Measurements from ENCODE around the gene CNTNAP5. TPM values are rescaled to one million over a fixed set of nuclear protein-coding genes. Genes with fewer than 3 reads are reported as not detected.

CNTNAP5 gene
- total RNA-seq, 4 donors from 2014 or later = 0.17 TPM; not detected in 3

DNA sequence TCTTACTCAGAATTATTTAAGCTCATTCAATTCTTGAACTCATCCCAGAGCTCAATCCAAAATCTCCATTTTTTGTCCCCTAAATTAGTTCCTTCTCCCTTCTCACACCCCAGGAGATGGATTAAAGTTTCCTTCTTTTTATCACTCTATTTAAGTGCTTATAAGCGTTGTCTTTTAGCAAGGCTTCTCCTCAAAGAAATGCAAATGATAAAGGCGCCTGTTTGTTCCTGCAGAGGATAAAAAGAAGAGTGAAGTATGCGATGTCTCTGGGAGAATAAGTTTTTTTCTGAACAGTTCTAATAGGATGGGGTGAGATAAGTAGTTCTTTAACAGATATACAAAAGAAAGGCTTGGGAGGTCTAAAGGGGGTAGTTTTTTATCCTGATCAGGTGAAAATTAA lies 303.3 kb downstream of the CNTNAP5 start:
- Histone ChIP-seq H3K9me3 (no peaks in the 10 kb centered on the region), H3K36me3 (no peaks in the 10 kb centered on the region), H3K27me3 (no peaks in the 10 kb centered on the region), H3K4me1 (no peaks in the 10 kb centered on the region), H3K4me3 (no peak overlapping the region), H3K27ac (replicated peaks in 1 of 4) (no peak overlapping the region)
- WGBS = 82% methylated on average over 3 of the region's 3 CpGs
- no peak for TF ChIP-seq EP300 (IDR thresholded peaks at IDR 0.05)
- DNase-seq (ENCODE audit: extremely low spot score) = no peak
- intact Hi-C loops (cut with DNase I) = no loop called here

DNA sequence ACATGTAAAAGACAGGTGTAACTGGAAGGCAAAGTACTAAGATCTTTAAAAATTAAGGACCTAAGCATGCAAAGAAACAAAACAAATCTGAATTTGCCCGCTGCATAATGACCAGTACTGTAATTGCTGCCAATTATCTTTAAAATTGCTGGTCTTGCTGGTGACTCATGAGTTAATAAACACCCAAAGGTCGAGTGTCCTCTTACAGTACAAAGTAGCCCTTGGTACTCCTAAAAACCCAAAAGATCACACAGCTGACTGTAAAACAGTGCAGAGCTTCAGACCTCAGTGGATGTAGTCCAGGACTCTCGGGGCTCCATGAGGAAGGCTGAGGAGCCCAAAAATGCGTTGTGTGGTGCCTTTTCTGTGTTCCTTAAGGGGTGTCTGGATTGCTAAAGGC lies 308.7 kb downstream of the CNTNAP5 start:
- WGBS = 76% methylated on average over 4 of the region's 4 CpGs
- Histone ChIP-seq H3K36me3 (no peaks in the 10 kb centered on the region), H3K4me3 (no peak overlapping the region), H3K27me3 (no peaks in the 10 kb centered on the region), H3K27ac (replicated peaks in 1 of 4) (no peak overlapping the region), H3K9me3 (no peaks in the 10 kb centered on the region), H3K4me1 (no peaks in the 10 kb centered on the region)
- TF ChIP-seq EP300 (IDR thresholded peaks at IDR 0.05) (no peak), POLR2AphosphoS5 (IDR thresholded peaks at IDR 0.05) (no peak), POLR2A (IDR thresholded peaks at IDR 0.05; ENCODE audit: low read depth) (no peak)
- TF ChIP-seq, protein P1, sequence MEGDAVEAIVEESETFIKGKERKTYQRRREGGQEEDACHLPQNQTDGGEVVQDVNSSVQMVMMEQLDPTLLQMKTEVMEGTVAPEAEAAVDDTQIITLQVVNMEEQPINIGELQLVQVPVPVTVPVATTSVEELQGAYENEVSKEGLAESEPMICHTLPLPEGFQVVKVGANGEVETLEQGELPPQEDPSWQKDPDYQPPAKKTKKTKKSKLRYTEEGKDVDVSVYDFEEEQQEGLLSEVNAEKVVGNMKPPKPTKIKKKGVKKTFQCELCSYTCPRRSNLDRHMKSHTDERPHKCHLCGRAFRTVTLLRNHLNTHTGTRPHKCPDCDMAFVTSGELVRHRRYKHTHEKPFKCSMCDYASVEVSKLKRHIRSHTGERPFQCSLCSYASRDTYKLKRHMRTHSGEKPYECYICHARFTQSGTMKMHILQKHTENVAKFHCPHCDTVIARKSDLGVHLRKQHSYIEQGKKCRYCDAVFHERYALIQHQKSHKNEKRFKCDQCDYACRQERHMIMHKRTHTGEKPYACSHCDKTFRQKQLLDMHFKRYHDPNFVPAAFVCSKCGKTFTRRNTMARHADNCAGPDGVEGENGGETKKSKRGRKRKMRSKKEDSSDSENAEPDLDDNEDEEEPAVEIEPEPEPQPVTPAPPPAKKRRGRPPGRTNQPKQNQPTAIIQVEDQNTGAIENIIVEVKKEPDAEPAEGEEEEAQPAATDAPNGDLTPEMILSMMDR (IDR thresholded peaks at IDR 0.05) = no peak
- no peak for DNase-seq (ENCODE audit: extremely low spot score)
- intact Hi-C loops (cut with DNase I) = no loop called here

DNA sequence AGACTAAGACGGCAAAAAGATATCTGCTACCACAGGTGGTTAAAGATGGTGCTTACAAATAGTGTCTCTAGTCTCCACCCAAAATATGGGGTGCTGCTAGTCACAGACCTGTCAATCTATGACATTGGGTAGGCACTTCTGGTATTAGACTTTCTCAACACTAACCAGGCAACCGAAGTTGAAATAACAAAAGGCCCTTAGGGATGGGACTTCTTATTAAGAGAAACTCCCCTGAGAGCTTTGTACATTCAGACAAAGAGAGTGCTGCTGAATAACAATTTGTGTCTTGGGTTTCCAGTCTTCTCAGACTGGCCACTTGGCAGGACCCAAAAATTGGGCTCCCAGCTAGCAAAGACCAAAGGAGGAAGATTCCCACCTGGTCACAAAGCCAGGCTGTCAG lies 310.0 kb downstream of the CNTNAP5 start:
- no peak for TF ChIP-seq POLR2AphosphoS5 (IDR thresholded peaks at IDR 0.05)
- no peak for TF ChIP-seq POLR2A (IDR thresholded peaks at IDR 0.05; ENCODE audit: low read depth)
- no peak for TF ChIP-seq EP300 (IDR thresholded peaks at IDR 0.05)
- TF ChIP-seq, protein P1 (IDR thresholded peaks at IDR 0.05) = no peak
- DNase-seq (ENCODE audit: extremely low spot score) = no peak
- no peak overlapping the region for H3K27ac ChIP-seq (replicated peaks in 1 of 4)
- no peak overlapping the region for H3K4me3 ChIP-seq
- H3K4me1 ChIP-seq = no peaks in the 10 kb centered on the region
- no peaks in the 10 kb centered on the region for H3K27me3 ChIP-seq
- H3K36me3 ChIP-seq = no peaks in the 10 kb centered on the region
- H3K9me3 ChIP-seq = no peaks in the 10 kb centered on the region
- intact Hi-C loops (cut with DNase I) = no loop called here
- 82% methylated on average over 2 of the region's 2 CpGs for WGBS

DNA sequence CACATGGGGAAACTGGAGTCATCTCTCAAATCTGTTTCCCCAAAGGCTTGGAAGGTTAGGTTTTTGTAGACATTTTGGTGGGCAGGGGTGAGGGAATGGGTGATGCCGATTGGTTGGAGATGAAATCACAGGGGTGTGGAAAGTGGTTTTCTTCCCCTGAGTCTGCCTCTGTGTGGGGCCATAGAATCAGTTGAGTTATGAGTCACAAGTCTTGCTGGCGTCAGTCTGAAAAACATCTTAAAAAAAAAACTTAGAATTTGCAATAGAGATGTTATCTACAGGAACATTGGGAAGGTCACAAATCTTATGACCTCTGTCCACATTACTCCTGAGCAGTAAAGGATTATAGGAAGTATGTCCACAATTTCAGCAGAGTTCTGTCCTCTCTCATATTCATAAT lies 314.6 kb downstream of the CNTNAP5 start:
- 84% methylated on average over 2 of the region's 2 CpGs for WGBS

DNA sequence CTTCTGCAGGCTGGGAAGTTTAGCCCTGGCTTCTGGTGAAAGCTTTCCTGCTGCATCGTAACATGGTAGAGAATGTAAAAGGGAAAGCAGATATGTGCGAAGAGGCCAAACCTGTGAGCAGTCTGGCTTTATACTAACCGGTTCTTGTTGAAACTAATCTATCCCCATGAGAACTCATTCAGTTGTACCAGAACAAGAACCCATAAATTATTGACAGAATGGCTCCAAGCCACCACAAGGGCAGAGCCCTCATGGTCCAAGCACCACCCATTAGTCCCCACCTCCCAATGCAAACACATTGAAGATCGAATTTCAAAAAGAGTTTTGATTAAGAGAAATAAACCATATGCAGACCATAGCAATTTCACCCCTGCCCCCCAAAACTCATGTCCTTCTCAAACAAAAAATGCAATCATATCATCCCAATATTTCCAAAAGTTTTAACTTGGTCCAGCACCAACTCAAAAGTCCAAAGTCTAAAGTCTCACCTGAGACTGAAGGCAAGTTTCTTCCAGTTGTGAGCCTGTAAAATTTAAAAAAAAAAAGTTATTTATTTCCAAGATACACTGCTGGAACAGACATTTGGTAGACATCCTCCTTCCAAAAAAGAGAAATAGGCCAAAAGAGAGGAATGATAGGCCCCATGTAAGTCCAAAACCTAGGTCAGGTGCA lies 318.9 kb downstream of the CNTNAP5 start:
- intact Hi-C loops (cut with DNase I) = no loop called here
- no peak overlapping the region for H3K4me3 ChIP-seq
- DNase-seq (ENCODE audit: extremely low spot score) = no peak
- TF ChIP-seq, protein P1 (IDR thresholded peaks at IDR 0.05) = no peak
- no peak for TF ChIP-seq POLR2AphosphoS5 (IDR thresholded peaks at IDR 0.05)
- no peak for TF ChIP-seq POLR2A (IDR thresholded peaks at IDR 0.05; ENCODE audit: low read depth)
- no peak for TF ChIP-seq EP300 (IDR thresholded peaks at IDR 0.05)
- no peaks in the 10 kb centered on the region for H3K27me3 ChIP-seq
- no peaks in the 10 kb centered on the region for H3K9me3 ChIP-seq
- 76% methylated on average over 4 of the region's 4 CpGs for whole genome bisulfite sequencing
- peaks cover 0 to 10% (median 0%) of the 10 kb centered on the region in 4 donors for H3K4me1 ChIP-seq
- H3K27ac ChIP-seq (replicated peaks in 1 of 4) = no peak overlapping the region
- H3K36me3 ChIP-seq = no peaks in the 10 kb centered on the region

More for the DNA sequence above, 314.6 kb downstream of the CNTNAP5 start:
- no peak overlapping the region for H3K4me3 ChIP-seq
- TF ChIP-seq POLR2A (IDR thresholded peaks at IDR 0.05; ENCODE audit: low read depth) (no peak), EP300 (IDR thresholded peaks at IDR 0.05) (no peak), POLR2AphosphoS5 (IDR thresholded peaks at IDR 0.05) (no peak)
- TF ChIP-seq, protein P1 (IDR thresholded peaks at IDR 0.05) = no peak
- intact Hi-C loops (cut with DNase I) = no loop called here
- no peak overlapping the region for H3K27ac ChIP-seq (replicated peaks in 1 of 4)
- no peaks in the 10 kb centered on the region for H3K36me3 ChIP-seq
- DNase-seq (ENCODE audit: extremely low spot score) = no peak
- H3K27me3 ChIP-seq = no peaks in the 10 kb centered on the region
- H3K4me1 ChIP-seq = no peaks in the 10 kb centered on the region
- no peaks in the 10 kb centered on the region for H3K9me3 ChIP-seq

All from esophagus muscularis mucosa (tissue), 4 donors.